ENCODE results near the gene ARFRP1.

ARFRP1 gene

GRCh38 chr20:63702751-63703470 lies 4.9 kb downstream of the ARFRP1 start:
- Histone ChIP-seq H3K9me2 (ENCODE audit: low read depth, low read length) (no peaks in the 10 kb centered on the region), H3K79me2 (ENCODE audit: insufficient read depth, low read length) (no peaks in the 10 kb centered on the region), H3K4me1 (ENCODE audit: insufficient read depth, low read length, severe bottlenecking) (peaks cover 10% of the 10 kb centered on the region), H3K36me3 (ENCODE audit: insufficient read depth, low read length) (peaks cover 33% of the 10 kb centered on the region), H3K4me2 (ENCODE audit: low read length) (no peak overlapping the region), H3K27ac (ENCODE audit: low read depth, low read length, poor library complexity, severe bottlenecking) (no peak overlapping the region), H4K20me1 (ENCODE audit: insufficient read depth, low read length) (no peaks in the 10 kb centered on the region), H3K4me3 (ENCODE audit: low read depth, low read length, poor library complexity, severe bottlenecking) (no peak overlapping the region), H3K9ac (ENCODE audit: low read length) (no peak overlapping the region), H3F3A (ENCODE audit: insufficient read depth, low read length) (no peaks in the 10 kb centered on the region), H3K27me3 (ENCODE audit: insufficient read depth, low read length) (no peaks in the 10 kb centered on the region), H3K9me3 (ENCODE audit: low read length) (no peaks in the 10 kb centered on the region), H2AFZ (ENCODE audit: low read length) (no peak overlapping the region)
- TF ChIP-seq CTCF (IDR thresholded peaks at IDR 0.05; ENCODE audit: low read length) (no peak), EZH2 (IDR thresholded peaks at IDR 0.05; ENCODE audit: borderline replicate concordance, low read length) (no peak)

GRCh38 chr20:63702036-63702665 lies 5.6 kb downstream of the ARFRP1 start:
- no peaks in the 10 kb centered on the region for H4K20me1 ChIP-seq (ENCODE audit: insufficient read depth, low read length)
- no peak overlapping the region for H3K27ac ChIP-seq (ENCODE audit: low read depth, low read length, poor library complexity, severe bottlenecking)
- H3K9ac ChIP-seq (ENCODE audit: low read length) = no peak overlapping the region
- H3K79me2 ChIP-seq (ENCODE audit: insufficient read depth, low read length) = no peaks in the 10 kb centered on the region
- no peaks in the 10 kb centered on the region for H3K9me2 ChIP-seq (ENCODE audit: low read depth, low read length)
- H3K36me3 ChIP-seq (ENCODE audit: insufficient read depth, low read length) = peaks cover 33% of the 10 kb centered on the region
- no peak overlapping the region for H3K4me3 ChIP-seq (ENCODE audit: low read depth, low read length, poor library complexity, severe bottlenecking)
- no peaks in the 10 kb centered on the region for H3F3A ChIP-seq (ENCODE audit: insufficient read depth, low read length)
- TF ChIP-seq EZH2 (IDR thresholded peaks at IDR 0.05; ENCODE audit: borderline replicate concordance, low read length) (no peak), CTCF (IDR thresholded peaks at IDR 0.05; ENCODE audit: low read length) (no peak)
- H3K4me2 ChIP-seq (ENCODE audit: low read length) = no peak overlapping the region
- H3K27me3 ChIP-seq (ENCODE audit: insufficient read depth, low read length) = no peaks in the 10 kb centered on the region
- H3K4me1 ChIP-seq (ENCODE audit: insufficient read depth, low read length, severe bottlenecking) = peaks cover 10% of the 10 kb centered on the region
- no peak overlapping the region for H2AFZ ChIP-seq (ENCODE audit: low read length)
- H3K9me3 ChIP-seq (ENCODE audit: low read length) = no peaks in the 10 kb centered on the region

- TF ChIP-seq CTCF (IDR thresholded peaks at IDR 0.05; ENCODE audit: low read length) = no peak
- no peak for TF ChIP-seq EZH2 (IDR thresholded peaks at IDR 0.05; ENCODE audit: borderline replicate concordance, low read length)
These were observed 6.3 kb downstream of the ARFRP1 start for GRCh38 chr20:63701329-63702035.

More at GRCh38 chr20:63701329-63702035, 6.3 kb downstream of the ARFRP1 start:
- Histone ChIP-seq H3K9me3 (ENCODE audit: low read length) (no peaks in the 10 kb centered on the region), H3K27me3 (ENCODE audit: insufficient read depth, low read length) (no peaks in the 10 kb centered on the region), H3F3A (ENCODE audit: insufficient read depth, low read length) (no peaks in the 10 kb centered on the region), H3K36me3 (ENCODE audit: insufficient read depth, low read length) (peaks cover 31% of the 10 kb centered on the region), H3K79me2 (ENCODE audit: insufficient read depth, low read length) (no peaks in the 10 kb centered on the region), H3K4me3 (ENCODE audit: low read depth, low read length, poor library complexity, severe bottlenecking) (no peak overlapping the region), H3K4me2 (ENCODE audit: low read length) (no peak overlapping the region), H3K9ac (ENCODE audit: low read length) (no peak overlapping the region), H4K20me1 (ENCODE audit: insufficient read depth, low read length) (no peaks in the 10 kb centered on the region), H3K27ac (ENCODE audit: low read depth, low read length, poor library complexity, severe bottlenecking) (no peak overlapping the region), H3K4me1 (ENCODE audit: insufficient read depth, low read length, severe bottlenecking) (peaks cover 4% of the 10 kb centered on the region), H2AFZ (ENCODE audit: low read length) (no peak overlapping the region), H3K9me2 (ENCODE audit: low read depth, low read length) (no peaks in the 10 kb centered on the region)
